NT2/D1 (cell line): ENCODE data around the gene VAV3.

Experiments used
- DNase-seq: peaks from one replicate; pipeline ENCODE4 v3.0.0-alpha.2; 2011; ENCODE audit warnings: low read depth, low spot score
- H3K27me3 ChIP-seq: 2 replicates; pipeline ENCODE4 v1.6.0; 2011; ENCODE audit warnings: mild to moderate bottlenecking; ENCODE audit not compliant: insufficient read length, insufficient read depth
- H3K36me3 ChIP-seq: 2 replicates; pipeline ENCODE4 v1.6.1; 2011; ENCODE audit warnings: mild to moderate bottlenecking, low read length, mixed read lengths; ENCODE audit not compliant: insufficient read depth, insufficient read length
- H3K4me1 ChIP-seq: 2 replicates; pipeline ENCODE4 v1.5.1; 2011; ENCODE audit not compliant: insufficient read depth, insufficient read length
- H3K4me3 ChIP-seq: 2 replicates; pipeline ENCODE4 v1.5.1; 2011; ENCODE audit warnings: low read depth; ENCODE audit not compliant: insufficient read length
- H3K9ac ChIP-seq: 2 replicates; pipeline ENCODE4 v1.6.0; 2011; ENCODE audit warnings: low read depth; ENCODE audit not compliant: insufficient read length
- H3K9me3 ChIP-seq: 2 replicates; pipeline ENCODE4 v1.5.1; 2011; ENCODE audit warnings: mild to moderate bottlenecking, low read length; ENCODE audit not compliant: insufficient read depth
- SUZ12 ChIP-seq: IDR thresholded peaks from 2 replicates; pipeline ENCODE4 v1.6.1; 2011; ENCODE audit not compliant: insufficient read length, insufficient read depth; ENCODE audit errors: extremely low read depth
- YY1 ChIP-seq: IDR thresholded peaks from 2 replicates; pipeline ENCODE4 v1.6.1; 2011; ENCODE audit not compliant: insufficient read length, insufficient read depth
- ZNF274 ChIP-seq: IDR thresholded peaks from 2 replicates; pipeline ENCODE4 v1.6.1; 2011; ENCODE audit warnings: mild to moderate bottlenecking, low read depth, low read length

VAV3 gene

GRCh38 chr1:107833061-107833460, 131.9 kb downstream of the VAV3 start:
- H3K9me3 ChIP-seq, result 0 out of 2 replicates have a peak, but pooled peaks cover 3% of the 10 kb centered on the region
- no peak overlapping the region for H3K9ac ChIP-seq
- no peak for DNase-seq
- H3K27me3 ChIP-seq, result no peaks in the 10 kb centered on the region
- TF ChIP-seq SUZ12, result no peak
- no peak for TF ChIP-seq ZNF274
- H3K4me3 ChIP-seq, result no peak overlapping the region
- H3K4me1 ChIP-seq, result no peaks in the 10 kb centered on the region
- no peaks in the 10 kb centered on the region for H3K36me3 ChIP-seq

GRCh38 chr1:107831921-107832320, 133.1 kb downstream of the VAV3 start:
- Histone ChIP-seq H3K9me3 (0 out of 2 replicates have a peak, but pooled peaks cover 3% of the 10 kb centered on the region), H3K4me1 (no peaks in the 10 kb centered on the region), H3K4me3 (no peak overlapping the region), H3K27me3 (no peaks in the 10 kb centered on the region), H3K36me3 (no peaks in the 10 kb centered on the region), H3K9ac (no peak overlapping the region)
- no peak for TF ChIP-seq SUZ12
- TF ChIP-seq YY1, result no peak
- no peak for TF ChIP-seq ZNF274
- DNase-seq, result no peak

- Histone ChIP-seq H3K9ac (no peak overlapping the region), H3K9me3 (0 out of 2 replicates have a peak, but pooled peaks cover 3% of the 10 kb centered on the region), H3K36me3 (no peaks in the 10 kb centered on the region), H3K27me3 (no peaks in the 10 kb centered on the region), H3K4me1 (no peaks in the 10 kb centered on the region), H3K4me3 (no peak overlapping the region)
- no peak for DNase-seq
- TF ChIP-seq ZNF274, result no peak
- TF ChIP-seq SUZ12, result no peak
- TF ChIP-seq YY1, result no peak
Measured at GRCh38 chr1:107830526-107830925, 134.5 kb downstream of the VAV3 start.

GRCh38 chr1:107830075-107830474, 134.9 kb downstream of the VAV3 start:
- DNase-seq, result no peak
- Histone ChIP-seq H3K27me3 (no peaks in the 10 kb centered on the region), H3K36me3 (no peaks in the 10 kb centered on the region), H3K4me1 (no peaks in the 10 kb centered on the region), H3K4me3 (no peak overlapping the region), H3K9me3 (0 out of 2 replicates have a peak, but pooled peaks cover 3% of the 10 kb centered on the region), H3K9ac (no peak overlapping the region)
- no peak for TF ChIP-seq ZNF274
- TF ChIP-seq SUZ12, result no peak
- no peak for TF ChIP-seq YY1

- no peaks in the 10 kb centered on the region for H3K4me1 ChIP-seq
Measured at GRCh38 chr1:107829036-107829770, 135.8 kb downstream of the VAV3 start.

GRCh38 chr1:107824946-107825345, 140.0 kb downstream of the VAV3 start:
- TF ChIP-seq ZNF274 (no peak), SUZ12 (no peak), YY1 (no peak)
- no peak overlapping the region for H3K9ac ChIP-seq

More at GRCh38 chr1:107829036-107829770, 135.8 kb downstream of the VAV3 start:
- DNase-seq, result no peak
- no peaks in the 10 kb centered on the region for H3K36me3 ChIP-seq
- no peaks in the 10 kb centered on the region for H3K27me3 ChIP-seq
- no peak overlapping the region for H3K4me3 ChIP-seq
- no peak overlapping the region for H3K9ac ChIP-seq
- 0 out of 2 replicates have a peak, but pooled peaks cover 3% of the 10 kb centered on the region for H3K9me3 ChIP-seq
- no peak for TF ChIP-seq YY1
- TF ChIP-seq ZNF274, result no peak
- no peak for TF ChIP-seq SUZ12

GRCh38 chr1:107821340-107821739, 143.6 kb downstream of the VAV3 start:
- TF ChIP-seq SUZ12 (no peak), YY1 (no peak), ZNF274 (no peak)
- Histone ChIP-seq H3K36me3 (no peaks in the 10 kb centered on the region), H3K4me3 (no peak overlapping the region), H3K9ac (no peak overlapping the region), H3K4me1 (peaks cover 3% of the 10 kb centered on the region), H3K9me3 (no peaks in the 10 kb centered on the region; the same call in 1 of the 2 replicates), H3K27me3 (no peaks in the 10 kb centered on the region)
- DNase-seq, result no peak

More at GRCh38 chr1:107824946-107825345, 140.0 kb downstream of the VAV3 start:
- H3K4me1 ChIP-seq, result peaks cover 3% of the 10 kb centered on the region
- no peak overlapping the region for H3K4me3 ChIP-seq
- DNase-seq, result no peak
- no peaks in the 10 kb centered on the region; the same call in 1 of the 2 replicates for H3K9me3 ChIP-seq
- no peaks in the 10 kb centered on the region for H3K27me3 ChIP-seq
- H3K36me3 ChIP-seq, result no peaks in the 10 kb centered on the region
